Activated CD8-positive, alpha-beta memory T cell treated with anti-CD3 and anti-CD28 coated beads for 36 hours (primary cell): Measurements from ENCODE around the gene ZNF462. TPM values are rescaled to one million over a fixed set of nuclear protein-coding genes. Genes with fewer than 3 reads are reported as not detected.

Experiments
- CTCF ChIA-PET: fragments of 350-600 bp; sonication (Branson Sonifier 250); formaldehyde crosslinking; loops from one replicate; lab custom pipeline; 2021; ENCODE audit warnings: antibody characterized with exemption; lab: Charles Lee
- POLR2A ChIA-PET: fragments of 350-600 bp; sonication (Branson Sonifier 250); formaldehyde crosslinking; loops from one replicate; lab custom pipeline; 2021; ENCODE audit warnings: antibody characterized with exemption; lab: Charles Lee
- total RNA-seq, 2 experiments: library from RNA; stranded (reverse); gene quantifications; one replicate each; pipeline ENCODE4 v1.2.3, GENCODE V29; 2021

Gene ZNF462
- total RNA-seq, 2 experiments from 2014 or later = 0.06 to 0.27 TPM

DNA sequence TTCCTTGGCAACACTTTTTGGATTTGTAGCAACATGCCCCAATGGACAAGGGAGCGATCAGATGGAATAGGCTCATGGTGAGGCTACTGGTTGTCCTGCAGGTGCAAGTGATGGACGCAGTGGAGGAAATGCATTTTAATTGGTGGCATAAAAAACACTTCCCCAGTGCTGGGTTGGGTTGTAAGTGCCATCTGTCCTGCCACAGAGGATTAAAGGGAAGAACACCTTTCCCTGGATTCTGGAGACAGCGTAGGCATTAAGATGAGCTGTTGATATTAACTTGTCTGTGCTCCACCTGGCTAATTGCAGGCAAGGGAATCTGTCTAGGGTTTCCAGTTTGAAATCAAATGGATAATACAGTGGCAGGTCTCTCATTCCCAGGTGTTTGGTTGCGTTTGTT lies 173.4 kb downstream of the ZNF462 start:
- POLR2A ChIA-PET = no interaction called here
- CTCF ChIA-PET = no interaction called here

DNA sequence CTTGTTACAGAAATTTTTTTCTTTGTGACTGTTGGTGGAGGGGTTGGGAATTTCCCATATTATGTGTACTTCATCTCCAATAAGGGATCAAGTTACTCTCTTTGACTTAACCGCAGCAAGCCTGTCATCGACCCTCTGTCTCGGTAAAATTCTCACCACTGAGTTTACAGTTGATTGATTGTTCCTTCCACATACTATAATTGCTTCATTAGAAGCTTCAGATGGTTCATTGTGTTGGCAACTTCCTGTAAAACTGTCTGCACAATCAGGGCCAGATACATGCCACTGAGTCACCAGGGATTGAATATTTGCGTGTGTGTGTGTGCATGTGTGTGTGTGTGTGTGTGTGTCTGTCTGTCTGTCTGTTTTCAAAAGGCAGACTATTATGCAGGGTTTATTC lies 176.6 kb downstream of the ZNF462 start:
- ChIA-PET POLR2A (no interaction called here), CTCF (no interaction called here)

DNA sequence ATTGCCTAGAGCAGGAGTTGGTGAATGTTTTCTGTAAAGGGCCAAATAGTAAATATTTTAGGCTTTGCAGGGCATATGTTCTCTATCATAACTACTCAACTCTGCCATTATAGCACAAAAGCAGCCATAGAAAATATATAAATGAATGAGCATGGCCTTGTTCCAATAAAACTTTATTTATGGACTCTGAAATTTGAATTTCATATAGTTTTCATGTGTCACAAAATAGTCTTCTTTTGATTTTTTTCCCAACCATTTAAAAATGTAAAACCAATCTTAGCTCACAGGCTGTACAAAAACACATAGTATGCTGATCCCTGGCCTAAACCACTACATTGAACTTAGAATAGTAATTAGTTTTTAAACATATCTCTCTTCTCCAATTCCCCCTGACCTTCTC lies 179.6 kb downstream of the ZNF462 start:
- ChIA-PET CTCF (no interaction called here), POLR2A (no interaction called here)

DNA sequence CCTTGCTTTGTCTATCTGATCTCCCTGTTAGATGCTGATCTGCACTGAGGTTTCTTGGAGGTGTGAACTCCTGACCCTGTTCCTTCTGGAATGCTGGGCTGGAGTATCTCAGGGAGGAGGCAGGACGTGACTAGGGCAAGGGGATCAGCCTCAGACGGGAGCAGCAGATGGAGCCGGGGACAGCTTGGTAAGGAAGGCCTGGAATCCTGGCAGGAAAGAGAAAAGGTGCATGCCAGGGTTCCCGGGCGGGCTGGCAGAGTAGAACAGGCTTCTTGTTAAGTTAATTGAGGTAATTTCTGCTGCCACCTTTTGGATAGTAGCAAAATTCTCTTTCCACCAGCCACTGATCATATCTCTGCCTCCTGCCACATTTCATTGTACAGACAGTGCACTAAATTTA lies 180.9 kb downstream of the ZNF462 start:
- POLR2A ChIA-PET = no interaction called here

DNA sequence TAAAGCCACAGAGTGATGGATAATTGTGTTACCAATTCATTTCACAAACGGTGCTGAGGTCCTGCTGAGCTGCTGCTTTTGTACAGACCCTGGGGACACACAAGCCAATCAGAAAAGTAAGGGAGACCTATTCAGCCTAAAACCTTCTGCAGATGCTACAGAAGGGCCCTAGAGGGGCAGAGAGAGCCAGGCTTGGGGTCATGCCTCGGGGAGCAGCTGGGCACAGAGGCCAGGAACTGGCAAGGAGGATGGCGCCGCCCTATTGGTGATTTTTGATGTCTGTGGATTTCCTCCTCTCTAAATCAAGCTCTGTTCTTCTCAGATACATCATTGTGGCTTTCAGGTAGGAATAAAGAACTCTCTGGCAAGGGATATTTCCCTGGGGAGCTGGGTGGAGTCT lies 181.9 kb downstream of the ZNF462 start:
- ChIA-PET POLR2A (no interaction called here), CTCF (no interaction called here)

More for the DNA sequence above, 180.9 kb downstream of the ZNF462 start:
- CTCF ChIA-PET = no interaction called here

DNA sequence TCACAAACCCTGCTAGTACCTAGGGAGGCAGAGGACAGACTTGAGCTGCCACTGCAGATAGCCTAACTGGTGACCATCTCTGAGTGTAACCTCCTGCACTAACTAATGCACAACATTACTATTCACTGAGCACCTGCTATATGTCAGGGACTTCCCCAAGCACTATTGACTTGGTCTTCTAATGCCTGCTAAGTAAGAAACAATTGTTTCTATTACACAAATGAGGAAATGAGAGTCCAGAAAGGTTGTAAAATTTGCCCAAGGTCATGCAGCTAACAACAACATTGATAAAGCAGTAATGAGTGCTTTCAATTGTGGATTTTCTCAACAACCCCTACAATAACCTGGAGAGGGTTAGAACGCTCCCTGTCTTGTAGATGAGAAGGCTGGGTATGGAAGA lies 183.7 kb downstream of the ZNF462 start:
- POLR2A ChIA-PET = no interaction called here
- CTCF ChIA-PET = no interaction called here

DNA sequence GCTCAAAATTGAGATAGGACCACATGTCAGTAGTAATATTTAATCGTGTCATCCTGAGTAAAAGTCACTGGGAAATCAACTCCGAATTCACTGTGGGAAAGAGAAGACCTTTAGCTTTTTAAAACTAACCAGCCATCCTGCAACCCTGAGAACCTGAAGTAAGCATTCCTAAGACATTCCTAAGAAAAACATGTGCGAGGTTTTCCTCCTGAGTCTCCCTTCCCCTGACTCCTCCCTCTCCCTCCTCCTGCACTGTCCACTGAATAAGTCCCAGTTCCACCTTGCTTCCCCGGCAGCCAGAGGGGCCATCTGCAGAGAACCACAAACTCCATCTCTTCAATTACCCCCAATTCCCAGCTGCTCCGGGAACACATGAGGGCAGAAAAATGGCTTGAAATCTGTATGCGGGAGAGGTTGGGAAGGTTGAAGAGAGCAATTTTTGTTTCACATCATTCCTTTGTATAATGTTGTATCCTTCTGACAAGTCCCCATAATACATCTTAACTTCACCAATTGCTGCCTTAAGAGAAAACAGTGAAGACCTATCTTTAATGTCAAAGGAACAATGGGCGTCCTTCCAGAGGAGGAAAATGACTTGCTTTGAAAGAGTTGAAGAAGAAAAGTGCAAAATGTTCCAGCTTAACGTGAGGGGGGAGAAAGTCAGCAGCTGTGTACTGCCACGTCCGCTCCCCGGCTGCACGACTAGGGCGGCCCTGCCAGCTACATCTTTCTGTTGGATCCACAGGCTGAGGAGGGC lies 186.3 kb downstream of the ZNF462 start:
- ChIA-PET CTCF (no interaction called here), POLR2A (no interaction called here)

DNA sequence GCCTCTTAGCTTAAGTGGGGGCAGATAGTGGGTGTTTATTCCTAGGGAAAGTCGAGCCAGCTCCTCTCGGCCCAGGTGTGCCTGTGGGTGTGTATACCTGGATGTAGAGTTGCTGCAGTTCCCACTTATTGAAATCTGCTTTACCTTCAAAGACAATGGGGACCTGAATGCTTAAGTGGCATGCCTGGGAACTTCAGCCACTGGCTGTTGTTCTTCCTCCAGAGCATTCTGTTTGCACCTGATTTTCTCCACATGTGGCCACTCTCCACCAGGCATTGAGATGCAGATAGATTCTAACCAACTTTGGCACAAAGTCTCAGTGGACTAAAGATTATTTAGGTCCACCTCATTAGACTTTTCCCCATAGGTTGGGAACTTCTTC lies 186.8 kb downstream of the ZNF462 start:
- POLR2A ChIA-PET = no interaction called here
- CTCF ChIA-PET = no interaction called here

DNA sequence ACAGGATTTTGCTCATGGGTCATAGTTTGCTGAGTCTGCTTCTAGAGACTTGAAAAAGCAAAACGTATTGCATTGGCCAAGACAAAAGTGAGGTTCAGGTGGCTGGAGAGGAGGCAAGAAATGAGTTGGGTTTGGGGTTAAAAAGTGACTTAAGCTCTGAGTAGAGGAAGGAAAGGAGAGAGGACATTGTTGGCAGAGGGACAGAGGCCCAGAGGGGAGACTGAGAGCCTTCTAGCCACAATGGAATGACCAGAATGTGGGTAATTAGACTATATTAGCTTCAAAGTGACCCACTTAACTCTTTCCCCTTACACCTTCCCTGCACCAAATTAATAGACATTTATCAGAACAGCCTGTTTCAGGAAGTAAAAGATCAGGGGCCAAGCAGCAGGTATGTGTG lies 188.4 kb downstream of the ZNF462 start:
- CTCF ChIA-PET = no interaction called here
- POLR2A ChIA-PET = no interaction called here

DNA sequence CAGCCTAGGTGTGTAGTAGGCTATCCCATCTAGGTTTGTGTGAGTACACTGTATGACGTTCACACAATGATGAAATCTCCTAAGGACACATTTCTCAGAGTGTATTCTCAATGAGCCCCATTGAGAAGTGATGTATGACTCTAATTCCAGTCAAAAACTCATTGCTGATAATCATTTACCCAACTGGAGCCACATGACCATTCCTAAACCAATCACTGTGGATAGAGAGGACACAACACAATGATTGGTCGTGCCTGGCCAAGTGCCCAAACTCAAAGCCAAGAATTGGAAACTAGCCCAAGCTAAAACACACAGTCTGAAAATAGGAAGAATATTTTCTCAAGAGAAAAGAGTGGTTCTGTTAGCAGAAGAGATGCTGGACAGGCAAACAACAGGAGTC lies 191.2 kb downstream of the ZNF462 start:
- CTCF ChIA-PET = no interaction called here
- POLR2A ChIA-PET = no interaction called here

DNA sequence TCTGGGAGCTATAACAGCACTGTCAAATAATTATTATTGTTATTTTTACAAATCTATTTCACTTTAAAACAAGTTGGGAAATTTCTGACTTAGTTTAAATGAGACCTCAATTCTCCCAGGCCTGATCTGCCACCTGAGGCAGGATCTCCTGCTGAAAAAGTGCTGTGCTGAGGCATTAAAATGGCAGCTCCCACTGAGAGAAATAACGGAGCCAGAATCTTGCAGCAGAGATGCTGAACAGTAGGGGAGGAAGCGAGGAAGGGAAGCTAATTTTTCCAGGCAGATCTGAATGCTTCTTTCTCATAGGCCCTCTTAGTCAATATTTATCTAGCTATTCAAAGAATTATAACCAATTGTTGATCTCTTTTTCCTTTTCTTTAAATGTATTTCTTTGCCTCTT lies 196.3 kb downstream of the ZNF462 start:
- CTCF ChIA-PET = no interaction called here
- POLR2A ChIA-PET = no interaction called here

DNA sequence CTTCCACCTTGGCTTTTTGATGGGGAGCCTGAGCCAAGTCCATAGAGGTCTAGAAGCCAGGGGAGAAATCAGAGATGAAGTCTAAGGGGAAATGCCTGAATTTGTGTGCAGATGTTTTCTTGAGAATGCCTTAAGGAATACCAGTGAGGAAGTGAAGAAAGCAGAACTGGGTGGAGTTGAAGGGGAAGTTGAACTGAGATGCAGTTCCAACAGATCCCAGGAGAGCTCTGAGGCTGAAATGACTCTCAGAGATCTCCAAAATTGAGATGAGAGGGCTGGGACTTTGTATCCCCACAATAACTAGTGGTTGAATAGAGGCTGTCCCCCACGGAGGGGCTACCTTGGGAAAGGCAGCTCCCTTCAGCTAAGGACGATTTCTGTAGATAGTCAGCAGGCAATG lies 197.1 kb downstream of the ZNF462 start:
- ChIA-PET POLR2A (no interaction called here), CTCF (no interaction called here)
